Stimulated activated CD8-positive, alpha-beta memory T cell treated with anti-CD3 and anti-CD28 coated beads, Interleukin-2, amount 100 ng/mL, for 1 hour (primary cell): ENCODE measurements around the gene EXD3.
"Not testable (repeated sequence)": the region's sequence is repeated elsewhere in the genome, so short reads cannot be mapped to it uniquely, and the experiment has no call there.

Experiments
- DNase-seq, 2 donors: peaks; one replicate each; pipeline ENCODE4 v3.0.0-alpha.2; 2020; ENCODE audit warnings: low read depth in 2 of 2

EXD3 gene

DNA sequence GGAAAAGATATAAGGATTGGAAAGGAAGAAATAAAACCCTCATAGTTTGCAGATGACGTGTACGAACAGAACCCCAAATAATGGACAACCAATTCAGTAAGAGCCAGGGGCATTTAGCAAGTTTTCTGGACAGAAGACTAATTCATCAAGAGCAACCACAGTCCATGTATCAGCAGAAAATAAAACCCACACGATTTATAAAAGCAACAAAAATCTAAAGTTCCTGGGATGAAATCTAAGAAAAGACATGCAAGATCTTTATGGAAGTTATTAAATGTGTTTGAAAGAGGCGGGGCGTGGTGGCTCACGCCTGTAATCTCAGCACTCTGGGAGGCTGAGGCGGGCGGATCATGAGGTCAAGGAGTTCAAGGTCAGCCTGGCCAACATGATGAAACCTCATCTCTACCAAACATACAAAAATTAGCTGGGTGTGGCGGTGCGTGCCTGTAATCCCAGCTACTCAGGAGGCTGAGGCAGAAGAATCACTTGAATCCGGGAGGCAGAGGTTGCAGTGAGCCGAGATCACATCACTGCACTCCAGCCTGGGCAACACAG, 83.0 kb downstream of the EXD3 start:
- DNase-seq: not testable (repeated sequence)

DNA sequence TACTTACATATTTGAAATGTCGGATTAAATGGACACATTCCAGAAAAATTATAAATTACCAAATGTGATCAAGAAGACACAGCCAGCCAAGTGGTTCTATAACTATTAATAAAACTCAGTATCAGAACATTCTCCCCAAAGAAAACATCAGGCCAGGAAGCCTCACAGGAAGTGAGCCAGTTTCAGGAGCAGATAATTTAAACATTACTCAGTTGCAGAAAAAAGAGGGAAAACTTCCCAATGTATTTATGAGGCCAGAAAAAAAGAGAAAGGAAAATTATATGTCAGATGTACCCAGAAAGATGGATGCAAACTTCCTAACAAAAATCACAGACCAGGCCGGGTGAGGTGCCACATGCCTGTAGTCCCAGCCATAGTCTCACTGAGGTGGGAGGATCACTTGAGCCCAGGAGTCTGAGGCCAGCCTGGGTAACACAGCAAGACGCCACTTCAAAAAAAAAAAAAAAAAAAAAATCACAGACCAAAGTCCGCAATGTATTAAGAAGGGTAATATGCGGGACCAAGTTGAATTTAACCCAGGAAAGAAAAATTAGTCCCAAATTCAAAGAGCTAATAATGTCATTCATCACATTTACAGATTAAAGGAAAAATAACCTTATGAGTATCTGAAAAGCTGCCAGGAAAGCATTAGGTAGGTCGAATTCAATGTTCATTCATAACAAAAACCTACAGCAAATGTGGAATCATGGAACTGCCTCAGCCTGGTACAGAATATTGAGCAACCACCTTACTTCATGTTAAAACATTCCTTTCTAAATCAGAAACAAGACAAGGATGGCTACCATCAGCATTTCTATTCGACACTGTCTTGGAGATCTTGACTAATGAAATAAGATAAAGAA, 83.7 kb downstream of the EXD3 start:
- no peak for DNase-seq

DNA sequence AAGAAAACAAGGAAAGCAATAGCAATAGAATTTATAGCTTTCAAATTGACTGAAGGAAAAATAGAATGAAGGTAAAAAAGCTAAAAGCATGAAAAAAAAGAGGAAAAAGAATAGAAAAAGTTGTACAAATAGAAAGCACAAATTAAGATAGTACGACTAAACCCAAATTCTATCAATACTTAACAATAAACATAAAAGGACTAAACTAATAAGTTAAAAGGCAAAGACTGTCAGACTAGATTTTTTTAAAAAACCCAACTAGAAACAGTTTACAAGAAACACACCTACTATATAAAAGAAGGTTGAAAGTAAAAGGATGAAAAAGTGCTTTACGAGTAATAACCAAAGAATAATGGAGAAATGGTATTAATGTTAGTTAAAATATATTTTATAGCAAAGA, 86.2 kb downstream of the EXD3 start:
- DNase-seq: no peak

DNA sequence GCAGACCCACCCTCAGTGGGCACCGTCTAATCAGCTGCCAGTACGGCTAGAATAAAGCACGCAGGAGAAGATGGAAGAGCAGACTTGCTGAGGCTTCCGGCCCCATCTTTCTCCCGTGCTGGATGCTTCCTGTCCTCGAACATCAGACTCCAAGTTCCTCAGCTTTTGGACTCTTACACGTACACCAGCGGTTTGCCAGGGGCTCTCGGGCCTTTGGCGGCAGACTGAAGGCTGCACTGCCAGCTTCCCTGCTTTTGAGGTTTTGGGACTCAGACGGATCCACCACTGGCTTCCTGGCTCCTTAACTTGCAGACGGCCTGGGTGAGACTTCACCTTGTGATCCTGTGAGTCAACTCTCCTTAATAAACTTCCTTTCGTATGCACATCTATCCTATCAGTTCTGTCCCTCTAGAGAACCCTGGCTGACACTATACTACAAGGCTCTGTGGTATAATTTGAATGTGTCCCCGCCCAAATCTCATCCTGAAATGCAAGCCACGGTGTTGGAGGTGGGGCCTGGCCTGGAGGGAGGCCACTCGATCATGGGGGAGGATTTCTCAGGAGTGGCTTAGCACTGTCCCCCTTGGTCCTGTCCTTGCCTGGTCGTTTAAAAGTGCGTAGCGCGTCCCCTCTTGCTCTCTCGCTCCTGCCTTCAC, 89.8 kb downstream of the EXD3 start:
- DNase-seq: no peak

DNA sequence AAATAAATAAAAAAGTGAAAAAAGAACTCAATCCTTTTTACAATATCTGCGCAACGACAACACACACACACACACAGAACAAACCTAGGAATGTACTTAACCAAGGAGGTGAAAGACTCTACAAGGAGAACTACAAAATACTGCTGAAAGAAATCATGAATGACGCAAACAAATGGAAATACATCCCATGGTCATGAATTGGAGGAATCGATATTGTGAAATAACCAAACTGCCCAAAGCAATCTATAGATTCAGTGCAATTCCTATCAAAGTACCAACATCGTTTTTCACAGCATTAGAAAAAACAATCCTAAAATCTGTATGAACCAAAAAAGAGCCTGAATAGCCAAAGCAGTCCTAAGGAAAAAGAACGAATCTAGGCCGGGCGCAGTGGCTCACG, 91.0 kb downstream of the EXD3 start:
- DNase-seq: no peak

DNA sequence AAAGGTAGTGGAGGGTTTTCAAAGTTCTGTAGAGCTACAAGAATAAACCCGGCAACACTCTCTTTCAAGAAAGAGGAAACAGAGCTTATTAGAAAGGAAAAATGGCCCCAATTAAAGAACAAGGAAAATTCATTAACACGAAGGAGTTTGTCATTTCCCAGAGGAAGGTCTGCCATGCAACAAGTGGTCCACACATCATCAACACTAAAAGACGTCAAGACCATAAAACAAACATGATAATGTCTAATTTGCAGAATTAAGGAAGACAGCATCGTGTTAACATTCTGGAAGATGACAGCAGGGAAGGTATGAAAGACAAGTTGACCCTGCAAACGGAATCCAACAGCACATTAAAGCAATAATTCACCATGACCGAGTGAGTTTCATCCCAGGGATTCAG, 92.3 kb downstream of the EXD3 start:
- DNase-seq: no peak

DNA sequence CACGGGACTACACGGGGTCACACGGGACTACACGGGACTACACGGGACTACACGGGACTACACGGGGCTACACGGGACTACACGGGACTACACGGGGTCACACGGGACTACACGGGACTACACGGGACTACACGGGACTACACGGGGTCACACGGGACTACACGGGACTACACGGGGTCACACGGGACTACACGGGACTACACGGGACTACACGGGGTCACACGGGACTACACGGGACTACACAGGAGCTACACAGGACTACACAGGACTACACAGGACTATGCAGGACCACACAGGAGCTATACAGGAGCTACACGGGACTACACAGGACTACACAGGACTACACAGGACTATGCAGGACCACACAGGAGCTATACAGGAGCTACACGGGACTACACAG, 93.4 kb downstream of the EXD3 start:
- not testable (repeated sequence) for DNase-seq

DNA sequence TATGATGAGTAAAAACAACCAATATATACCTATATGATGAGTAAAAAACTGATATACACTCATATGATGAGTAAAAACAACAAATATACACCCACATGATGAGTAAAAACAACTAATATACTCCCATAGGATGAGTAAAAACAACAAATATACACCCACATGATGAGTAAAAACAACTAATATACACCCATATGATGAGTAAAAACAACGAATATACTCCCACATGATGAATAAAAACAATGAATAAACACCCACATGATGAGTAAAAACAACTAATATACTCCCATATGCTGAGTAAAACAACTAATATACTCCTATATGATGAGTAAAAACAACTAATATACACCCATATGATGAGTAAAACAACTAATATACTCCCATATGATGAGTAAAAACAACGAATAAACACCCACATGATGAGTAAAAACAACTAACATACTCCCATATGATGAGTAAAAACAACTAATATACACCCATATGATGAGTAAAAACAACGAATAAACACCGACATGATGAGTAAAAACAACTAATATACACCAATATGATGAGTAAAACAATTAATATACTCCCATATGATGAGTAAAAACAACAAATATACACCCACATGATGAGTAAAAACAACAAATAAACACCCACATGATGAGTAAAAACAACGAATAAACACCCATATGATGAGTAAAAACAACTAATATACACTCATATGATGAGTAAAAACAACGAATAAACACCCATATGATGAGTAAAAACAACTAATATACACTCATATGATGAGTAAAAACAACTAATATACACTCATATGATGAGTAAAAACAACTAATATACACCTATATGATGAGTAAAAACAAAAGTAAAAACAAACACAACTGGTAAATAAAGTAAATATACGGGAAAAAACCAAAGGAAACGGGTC, 95.1 kb downstream of the EXD3 start:
- DNase-seq: not testable (repeated sequence)

DNA sequence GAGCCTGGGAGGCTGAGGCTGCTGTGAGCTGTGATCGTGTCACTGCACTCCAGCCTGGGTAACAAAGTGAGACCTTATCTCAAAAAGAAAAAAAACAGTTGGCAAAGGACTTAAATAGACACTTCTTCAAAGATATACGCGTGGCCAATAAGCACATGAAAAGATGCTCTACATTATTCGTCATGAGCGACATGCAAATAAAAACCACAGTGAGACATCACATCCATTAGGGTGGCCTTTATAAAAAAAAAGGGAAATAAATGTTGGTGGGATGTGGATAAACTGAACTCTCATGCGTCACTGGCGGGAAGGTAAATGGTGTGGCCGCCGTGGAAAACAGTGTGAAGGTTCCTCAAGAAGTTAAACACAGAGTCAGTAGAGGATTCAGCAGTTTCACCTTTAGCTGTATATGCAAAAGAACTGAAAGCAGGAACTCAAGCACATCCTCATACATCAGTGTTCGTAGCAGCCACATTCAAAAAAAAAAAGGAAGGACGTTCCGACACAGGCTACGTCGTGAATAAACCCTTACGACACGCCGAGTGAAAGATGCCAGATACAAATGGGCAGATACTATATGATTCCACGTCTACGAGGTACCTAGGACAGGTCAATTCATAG, 96.4 kb downstream of the EXD3 start:
- DNase-seq: no peak

DNA sequence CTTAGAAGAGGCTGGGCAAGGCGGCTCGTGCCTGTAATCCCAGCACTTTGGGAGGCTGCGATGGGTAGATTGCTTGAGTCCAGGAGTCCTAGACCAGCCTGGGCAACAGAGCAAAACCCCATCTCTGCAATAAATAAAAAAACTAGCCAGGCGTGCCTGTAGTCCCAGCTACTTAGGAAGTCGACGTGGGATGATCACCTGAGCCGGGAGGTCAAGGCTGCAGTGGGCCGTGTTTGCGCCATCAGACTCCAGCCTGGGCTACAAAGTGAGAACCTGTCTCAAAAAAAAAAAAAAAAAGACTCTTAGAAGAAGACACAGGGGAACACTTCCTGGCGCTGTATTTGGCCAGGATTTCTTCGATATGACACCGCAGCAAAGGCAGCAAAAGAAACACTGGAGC, 97.2 kb downstream of the EXD3 start:
- DNase-seq: no peak

DNA sequence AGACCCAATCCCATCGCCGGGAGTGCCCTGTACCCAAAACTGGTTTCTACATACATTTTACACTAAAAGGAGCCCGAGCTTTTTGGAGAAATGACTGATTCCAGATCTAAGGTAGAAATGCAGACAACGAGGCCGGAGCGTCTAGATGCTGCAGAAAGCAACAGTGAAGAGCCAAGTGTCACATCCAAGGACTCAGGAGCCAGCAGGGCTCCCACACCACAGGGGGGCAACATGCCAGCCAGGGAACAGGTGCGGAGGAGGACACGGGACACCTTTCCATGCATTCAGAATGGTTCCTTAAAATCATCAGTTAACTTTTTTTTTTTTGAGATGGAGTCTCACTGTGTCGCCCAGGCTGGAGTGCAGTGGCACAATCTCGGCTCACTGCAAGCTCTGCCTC, 97.8 kb downstream of the EXD3 start:
- DNase-seq: no peak

DNA sequence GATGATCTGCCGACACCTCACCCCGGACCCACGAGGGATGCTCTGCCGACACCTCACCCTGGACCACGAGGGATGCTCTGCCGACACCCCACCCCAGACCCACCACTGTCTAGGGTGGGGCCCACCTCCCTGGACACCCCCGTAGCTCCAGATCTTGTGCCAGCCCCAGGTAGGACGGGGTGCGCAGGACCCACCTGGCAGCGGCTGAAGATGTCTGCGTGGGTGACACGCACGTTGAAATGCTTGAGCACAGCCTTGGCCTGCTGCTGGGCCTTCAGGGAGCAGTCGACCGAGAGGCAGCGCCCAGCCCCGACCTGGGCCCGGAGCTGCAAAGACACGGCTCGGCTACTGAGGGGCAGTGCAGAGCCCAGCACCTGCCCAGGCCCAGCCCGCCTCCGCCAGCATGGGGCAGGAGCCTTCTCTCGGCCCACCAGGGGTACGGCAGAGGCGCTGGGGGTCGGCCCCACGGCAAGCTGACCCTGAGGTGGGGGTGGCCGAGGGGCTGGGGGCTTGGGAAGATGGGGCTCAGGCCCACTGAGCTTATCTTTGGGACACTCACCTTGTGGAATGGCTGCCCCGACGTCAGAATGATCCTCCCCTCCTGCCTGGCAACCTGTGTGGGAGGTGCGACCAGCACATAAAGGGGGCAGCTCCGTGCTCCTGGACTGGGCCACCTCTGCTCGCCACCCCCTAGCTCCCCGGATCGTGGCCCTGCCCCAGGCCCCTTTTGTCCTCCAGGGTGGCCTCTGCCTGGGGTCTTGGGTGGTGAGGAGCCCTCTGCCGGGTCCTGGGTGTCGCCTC, 99.2 kb downstream of the EXD3 start:
- no peak for DNase-seq

DNA sequence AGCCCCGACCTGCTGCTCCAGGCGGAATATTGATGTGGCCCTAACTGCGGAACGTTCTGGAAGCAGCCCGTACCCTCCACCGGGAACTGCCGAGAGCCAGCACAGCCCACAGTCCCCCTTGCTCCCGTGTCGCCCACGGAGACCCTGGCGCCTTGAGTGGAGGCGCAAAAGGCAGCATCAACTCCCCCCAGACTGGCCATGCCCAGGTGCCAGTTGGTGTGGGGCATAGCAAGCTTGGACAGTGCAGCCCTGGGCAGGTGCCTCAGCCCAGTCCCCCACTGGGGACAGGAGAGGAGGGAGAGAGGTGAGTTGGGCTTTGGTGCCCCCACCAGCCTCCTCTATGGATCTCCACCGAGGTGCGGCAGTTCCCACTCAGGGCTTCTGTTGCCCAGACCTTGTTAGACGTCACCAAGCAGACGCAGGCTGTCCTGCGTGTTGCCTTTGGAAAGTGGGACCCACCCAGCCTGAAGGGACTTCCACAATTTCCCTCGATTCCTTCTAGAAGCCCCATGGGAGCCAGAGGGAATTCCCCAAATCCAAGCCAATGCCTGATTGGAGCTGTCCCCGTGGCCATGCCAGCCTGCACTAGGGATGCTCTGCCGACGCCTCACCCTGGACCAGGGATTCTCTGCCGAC, 101.1 kb downstream of the EXD3 start:
- no peak for DNase-seq

DNA sequence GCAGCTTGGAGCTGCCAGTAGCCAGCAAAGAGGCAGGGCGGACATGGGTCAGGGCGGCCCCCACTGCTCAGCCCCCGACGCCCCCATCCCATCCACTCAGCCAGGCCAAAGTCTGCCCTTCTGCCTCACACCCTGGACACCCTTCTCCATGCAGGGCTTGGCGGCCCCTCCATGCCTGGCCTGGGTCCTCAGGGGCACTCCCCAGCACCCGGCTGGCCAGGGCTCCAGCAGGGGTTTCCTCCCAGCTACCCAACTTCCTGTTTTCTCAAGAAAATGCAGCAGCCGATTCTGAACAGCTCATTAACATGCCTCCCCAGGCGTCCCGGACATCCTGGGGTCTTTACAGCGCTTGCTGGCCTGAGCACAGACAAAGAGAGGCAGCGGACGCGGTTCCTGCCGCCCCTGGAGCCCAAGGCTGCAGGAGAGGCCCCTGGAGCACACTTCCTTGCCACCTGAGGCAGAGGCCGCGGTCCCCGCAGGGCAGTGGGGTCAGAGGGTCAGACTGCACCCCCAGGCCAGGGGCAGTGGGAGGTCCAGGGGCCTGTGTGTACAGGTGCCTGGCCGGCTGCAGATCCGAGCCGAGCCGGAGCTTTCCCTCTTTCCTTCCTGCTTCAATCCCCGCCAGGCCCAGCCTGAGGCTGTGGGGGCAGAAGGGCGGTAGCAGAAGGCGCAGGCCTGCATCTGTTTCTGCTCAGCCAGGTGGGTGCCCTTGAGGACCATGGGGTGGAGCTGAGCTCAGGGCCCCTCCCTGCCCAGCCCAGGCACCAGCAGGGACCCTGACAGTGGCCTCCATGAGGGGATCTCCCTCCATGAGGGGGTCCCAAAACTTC, 102.2 kb downstream of the EXD3 start:
- DNase-seq: no peak

DNA sequence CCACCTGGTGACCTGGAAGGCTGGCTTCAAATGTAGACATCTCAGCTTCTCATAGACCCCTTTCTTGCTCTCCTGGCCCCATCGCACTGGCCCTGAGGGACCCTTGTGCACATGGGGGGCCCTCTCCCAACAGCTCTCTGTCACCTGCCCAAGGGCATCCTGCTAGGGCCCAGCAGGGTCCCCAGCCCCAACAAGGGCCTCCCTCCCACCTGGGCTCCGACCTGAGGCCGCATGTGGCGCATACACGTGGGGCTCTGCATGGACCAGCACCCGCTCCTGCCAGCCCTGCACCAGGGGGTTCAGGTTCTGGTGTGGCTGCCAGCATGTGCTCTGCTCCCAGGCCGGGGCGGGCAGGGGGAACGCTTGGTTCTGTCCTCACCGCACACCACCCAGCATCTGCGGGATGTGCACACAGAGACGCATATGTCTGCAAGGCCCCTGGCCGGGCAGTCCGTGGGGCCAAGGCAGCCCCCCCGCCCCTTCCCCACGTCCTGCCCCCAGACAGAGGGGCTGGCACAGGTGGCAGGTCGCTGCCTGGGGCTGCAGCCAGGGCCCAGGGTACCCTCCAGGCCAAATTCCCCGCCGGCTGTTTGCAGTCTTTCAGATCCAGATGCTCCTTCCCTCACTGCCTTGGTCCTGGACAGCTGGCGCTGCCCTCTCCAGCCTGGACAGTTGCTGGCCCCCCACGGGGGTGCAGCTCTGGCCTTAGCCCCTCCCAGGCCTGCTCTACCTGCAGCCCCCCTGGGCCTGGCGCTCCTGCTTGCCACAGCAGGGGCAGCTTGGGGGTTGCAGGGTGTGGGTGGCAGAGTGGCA, 103.0 kb downstream of the EXD3 start:
- no peak for DNase-seq

DNA sequence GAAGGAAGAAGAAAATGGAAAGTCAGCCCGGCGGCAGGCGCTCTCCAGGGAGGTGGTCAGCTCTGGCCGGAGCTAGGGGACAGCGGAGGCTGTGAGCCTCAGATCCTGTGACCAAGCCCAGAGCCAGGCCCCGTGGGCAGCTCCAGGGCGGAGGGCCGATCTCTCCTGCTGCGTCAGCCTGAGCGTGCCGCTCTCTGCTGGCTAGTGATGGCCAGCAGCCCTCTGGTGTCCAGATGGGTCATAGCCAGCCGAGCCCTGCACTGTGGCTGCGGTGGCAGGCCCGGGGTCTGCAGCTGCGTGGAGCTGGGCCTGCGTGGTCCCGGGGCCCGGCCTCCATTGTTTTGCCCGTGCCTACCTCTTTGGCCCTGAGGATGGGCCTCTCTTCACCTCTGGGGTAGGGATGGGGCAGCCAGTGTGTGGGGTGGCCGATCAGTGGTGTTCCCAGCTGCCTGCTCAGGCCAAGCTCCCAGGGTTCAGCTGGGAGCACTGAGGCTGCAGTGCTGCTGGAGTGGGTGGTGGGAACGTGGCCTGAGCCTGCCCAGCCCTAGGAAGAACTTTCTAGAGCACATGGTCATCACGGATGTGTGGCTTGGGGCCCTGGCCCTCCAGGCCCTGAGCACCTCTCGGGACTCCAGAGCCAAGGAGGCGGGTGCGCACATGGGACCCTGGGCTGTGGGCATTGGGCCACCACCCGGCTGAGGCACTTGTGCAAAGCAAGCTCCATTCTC, 103.8 kb downstream of the EXD3 start:
- no peak for DNase-seq

DNA sequence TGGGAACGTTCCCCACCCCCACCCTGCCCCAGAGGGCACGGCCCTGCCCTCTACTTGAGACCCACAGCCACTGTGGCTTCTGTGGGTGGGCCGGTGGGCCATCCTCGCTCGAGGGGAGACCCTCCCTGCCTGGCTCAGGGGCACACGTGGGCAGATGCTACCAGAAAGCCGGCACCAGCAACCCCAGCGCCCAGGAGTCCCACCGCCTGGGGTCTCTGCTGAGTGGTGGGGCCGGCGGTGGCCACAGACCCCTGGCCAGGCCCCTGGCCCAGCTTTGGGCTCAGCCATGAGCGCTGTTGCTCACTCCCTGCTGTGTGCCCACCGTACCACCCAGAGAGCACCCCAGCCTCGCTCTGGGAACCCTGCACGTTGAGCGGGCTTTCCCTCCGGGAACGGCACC, 104.4 kb downstream of the EXD3 start:
- no peak for DNase-seq
